ENCODE measurements around the gene RFX7.

GRCh38 chr15:56146756-56147155 lies 96.9 kb downstream of the RFX7 start:
- no peak for TF ChIP-seq POLR2AphosphoS5 (IDR thresholded peaks at IDR 0.05; ENCODE audit: low read depth, low read length)
- TF ChIP-seq POLR2A (IDR thresholded peaks at IDR 0.05; ENCODE audit: low read depth, low read length), result no peak
- no peak for TF ChIP-seq TAF1 (IDR thresholded peaks at IDR 0.05; ENCODE audit: borderline replicate concordance, low read depth, low read length)

Data from GM12892 (cell line).